H1 (cell line): ENCODE measurements around the gene ARHGEF7. TPM values are rescaled to one million over a fixed set of nuclear protein-coding genes. Genes with fewer than 3 reads are reported as not detected.

Experiments
- RBBP5 ChIP-seq: IDR thresholded peaks from 2 replicates; pipeline ENCODE4 v1.7.1; 2012; ENCODE audit warnings: low read depth, mild to moderate bottlenecking, inconsistent platforms, low read length, moderate library complexity, borderline replicate concordance
- SAP30 ChIP-seq: fragments of 300-600 bp; sonication (generic); IDR thresholded peaks from 2 replicates; pipeline ENCODE4 v1.7.1; 2012; ENCODE audit warnings: low read length, moderate library complexity, mild to moderate bottlenecking, inconsistent platforms; ENCODE audit not compliant: insufficient read depth, insufficient replicate concordance
- polyA plus RNA-seq, 7 experiments: library from polyadenylated mRNA; depleted of rRNA in 3 of 7; stranded (reverse) in 5 of 7; unstranded in 2 of 7; fragments of >200 nt in 5 of 7; fragments of 200-250 nt in 2 of 7; gene quantifications; 1 replicate in 5 of 7; 2 replicates in 1 of 7; 4 replicates in 1 of 7; pipeline versions ENCODE4 v1.2.1 to v1.2.3, GENCODE V29; 2011 to 2013; ENCODE audit warnings: missing spikeins in 2 of 7, mixed read lengths in 2 of 7
- total RNA-seq: library from RNA; stranded (reverse); fragmentation: NEBNext Ultra II Directional; extraction: Animal tissue kit (Norgen Biotek cat#: 25700); gene quantifications from 2 replicates; pipeline ENCODE4 v1.2.1, GENCODE V29; 2021

Gene ARHGEF7
- total and polyA plus RNA-seq, 2 of the 8 experiments (the other 6 are each of a cell fraction or from before 2014, with no cell fraction given), result 26.2 to 56.5 TPM

DNA sequence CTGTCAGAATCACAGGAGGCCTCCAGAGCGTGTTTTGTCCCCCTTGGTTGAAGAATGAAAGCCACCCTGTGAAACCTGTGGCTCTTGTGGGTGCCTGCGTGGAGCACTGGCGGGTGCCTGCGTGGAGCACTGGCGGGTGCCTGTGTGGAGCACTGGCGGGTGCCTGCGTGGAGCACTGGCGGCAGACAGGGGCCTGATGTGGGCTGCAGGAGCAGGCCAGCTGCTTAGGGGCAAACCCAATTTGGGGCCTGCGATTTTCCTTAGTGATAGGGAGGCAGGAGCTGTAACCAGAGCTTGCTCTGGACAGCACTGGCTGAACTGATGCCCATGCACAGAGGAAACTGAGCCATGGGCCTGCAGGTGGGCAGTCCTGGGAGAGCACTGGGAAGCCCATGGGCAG is 24.3 kb downstream of the ARHGEF7 start (continued):
- no peak for TF ChIP-seq SAP30
- no peak for TF ChIP-seq RBBP5
